B cell (primary cell): Measurements from ENCODE around the gene ZBTB16. TPM values are rescaled to one million over a fixed set of nuclear protein-coding genes. Genes with fewer than 3 reads are reported as not detected.

Source experiments
- ATAC-seq: fragments of 200-7000 bp; cut with Tn5 transposase; one replicate; pipeline ENCODE4 v1.10.0; 2021; ENCODE audit warnings: low read depth, mild to moderate bottlenecking, moderate number of reproducible peaks, moderate library complexity
- CTCF ChIA-PET: fragments of 350-600 bp; sonication (Branson Sonifier 250); formaldehyde crosslinking; loops from one replicate; lab custom pipeline; 2021; ENCODE audit warnings: antibody characterized with exemption, inconsistent platforms; lab: Charles Lee
- POLR2A ChIA-PET: fragments of 350-600 bp; sonication (Branson Sonifier 250); formaldehyde crosslinking; loops from one replicate; lab custom pipeline; 2021; ENCODE audit warnings: antibody characterized with exemption; lab: Charles Lee
- DNase-seq: peaks from one replicate; pipeline ENCODE4 v3.0.0; 2013
- H2AFZ ChIP-seq: 2 replicates; pipeline ENCODE4 v1.6.1; 2012; ENCODE audit warnings: mild to moderate bottlenecking, low read depth, low read length; ENCODE audit not compliant: insufficient read depth, poor library complexity, severe bottlenecking
- H3K27ac ChIP-seq, 2 donors: 1 replicate in 1 of 2; 2 replicates in 1 of 2; pipeline ENCODE4 v1.5.1; 2012 to 2013; ENCODE audit warnings: low read length in 2 of 2, mild to moderate bottlenecking in 2 of 2, moderate library complexity in 1 of 2
- H3K27me3 ChIP-seq, 4 experiments: fragments of 200-600 bp in 1 of 4; sonication (generic) in 1 of 4; replicated peaks in 1 of 4; 1 replicate in 2 of 4; 2 replicates in 2 of 4; pipeline versions ENCODE4 v1.6.1 to v1.7.0; 2013 to 2016; ENCODE audit warnings: low read length in 3 of 4, mild to moderate bottlenecking in 2 of 4, mixed read lengths in 1 of 4, moderate library complexity in 1 of 4; ENCODE audit not compliant: insufficient read depth in 4 of 4, control insufficient read depth in 3 of 4; ENCODE audit errors: control extremely low read depth in 1 of 4
- H3K36me3 ChIP-seq, 2 experiments: replicated peaks in 1 of 2; 1 replicate in 1 of 2; 2 replicates in 1 of 2; pipeline versions ENCODE4 v1.6.1 to v1.7.1; 2013; ENCODE audit warnings: low read length in 1 of 2; ENCODE audit not compliant: insufficient read depth in 2 of 2, control insufficient read depth in 1 of 2; ENCODE audit errors: control extremely low read depth in 1 of 2, extremely low read depth in 1 of 2
- H3K4me1 ChIP-seq, 2 donors: fragments of 200-600 bp in 1 of 2; sonication (generic) in 1 of 2; 1 replicate in 1 of 2; 2 replicates in 1 of 2; pipeline versions ENCODE4 v1.5.1 to v1.6.1; 2013 to 2017; ENCODE audit warnings: low read length in 2 of 2; ENCODE audit not compliant: control insufficient read depth in 2 of 2, insufficient read depth in 2 of 2
- H3K4me2 ChIP-seq: replicated peaks from 2 replicates; pipeline ENCODE3; 2012; ENCODE audit warnings: mild to moderate bottlenecking, low read depth, low read length; ENCODE audit not compliant: poor library complexity, severe bottlenecking
- H3K4me3 ChIP-seq, 5 experiments: fragments of 200-600 bp in 1 of 5; sonication (generic) in 1 of 5; 1 replicate in 3 of 5; 2 replicates in 2 of 5; pipeline versions ENCODE4 v1.5.1 to v1.7.0; 2011 to 2016; ENCODE audit warnings: low read length in 4 of 5, mild to moderate bottlenecking in 4 of 5, low read depth in 2 of 5, control low read depth in 1 of 5, moderate library complexity in 1 of 5; ENCODE audit not compliant: insufficient read depth in 1 of 5; ENCODE audit errors: control extremely low read depth in 1 of 5, extremely low read depth in 1 of 5
- H3K79me2 ChIP-seq: fragments of 200-600 bp; sonication (generic); one replicate; pipeline ENCODE4 v1.6.0; 2016; ENCODE audit warnings: low read length; ENCODE audit not compliant: control insufficient read depth, insufficient read depth
- H3K9ac ChIP-seq: fragments of 200-600 bp; sonication (generic); 2 replicates; pipeline ENCODE4 v1.6.1; 2017; ENCODE audit warnings: mild to moderate bottlenecking, low read length, moderate library complexity
- H3K9me3 ChIP-seq, 3 donors: one replicate each; pipeline versions ENCODE4 v1.6.1 to v1.7.1; 2013; ENCODE audit warnings: low read length in 2 of 3; ENCODE audit not compliant: control insufficient read depth in 2 of 3, insufficient read depth in 1 of 3; ENCODE audit errors: control extremely low read depth in 1 of 3
- H4K20me1 ChIP-seq: 2 replicates; pipeline ENCODE4 v1.6.0; 2012; ENCODE audit warnings: mild to moderate bottlenecking, low read length; ENCODE audit not compliant: insufficient read depth, control insufficient read depth, poor library complexity, severe bottlenecking
- H3K27ac Mint-ChIP-seq: one replicate; pipeline ENCODE4 v1.8.0; 2021; ENCODE audit warnings: mixed read lengths
- H3K27me3 Mint-ChIP-seq: one replicate; pipeline ENCODE4 v1.8.0; 2021; ENCODE audit warnings: mixed read lengths
- H3K4me1 Mint-ChIP-seq: one replicate; pipeline ENCODE4 v1.8.0; 2021; ENCODE audit warnings: mixed read lengths
- H3K4me3 Mint-ChIP-seq: one replicate; pipeline ENCODE4 v1.8.0; 2021; ENCODE audit warnings: mixed read lengths
- H3K9me3 Mint-ChIP-seq: one replicate; pipeline ENCODE4 v1.8.0; 2022; ENCODE audit warnings: mixed read lengths; ENCODE audit not compliant: insufficient read depth
- CTCF ChIP-seq: fragments of 200-600 bp; IDR thresholded peaks from one replicate; pipeline ENCODE4 v1.8.0; 2022; ENCODE audit warnings: antibody characterized with exemption, mild to moderate bottlenecking
- EZH2 ChIP-seq: IDR thresholded peaks from 2 replicates; pipeline ENCODE4 v1.6.1; 2012; ENCODE audit warnings: borderline replicate concordance, low read depth, mild to moderate bottlenecking, moderate library complexity, low read length; ENCODE audit not compliant: insufficient read depth, poor library complexity, severe bottlenecking
- WGBS: methylation state at CpG from one replicate; pipeline ENCODE4 v1.1.5; 2013; ENCODE audit warnings: missing lambda C conversion rate; ENCODE audit not compliant: insufficient coverage; 5-methylcytosine and 5-hydroxymethylcytosine counted together
- intact Hi-C: fragments of 100-400 bp; cut with micrococcal nuclease; formaldehyde crosslinking; loops from one replicate; pipeline ENCODE4 v1.10.0; 2022
- polyA plus RNA-seq: library from polyadenylated mRNA; depleted of rRNA; stranded (reverse); fragments of >200 nt; gene quantifications from 2 replicates; pipeline ENCODE4 v1.2.3, GENCODE V29; 2012
- total RNA-seq, 2 donors: library from RNA; stranded (reverse); fragments of 120-200 nt in 1 of 2; gene quantifications; 1 replicate in 1 of 2; 2 replicates in 1 of 2; pipeline versions ENCODE4 v1.2.3 to v1.2.4, GENCODE V29; 2013 to 2022

ZBTB16 gene
- total and polyA plus RNA-seq, 2 donors (not counting 1 experiment from before 2014, with no cell fraction given) = 16.0 to 20.6 TPM

DNA sequence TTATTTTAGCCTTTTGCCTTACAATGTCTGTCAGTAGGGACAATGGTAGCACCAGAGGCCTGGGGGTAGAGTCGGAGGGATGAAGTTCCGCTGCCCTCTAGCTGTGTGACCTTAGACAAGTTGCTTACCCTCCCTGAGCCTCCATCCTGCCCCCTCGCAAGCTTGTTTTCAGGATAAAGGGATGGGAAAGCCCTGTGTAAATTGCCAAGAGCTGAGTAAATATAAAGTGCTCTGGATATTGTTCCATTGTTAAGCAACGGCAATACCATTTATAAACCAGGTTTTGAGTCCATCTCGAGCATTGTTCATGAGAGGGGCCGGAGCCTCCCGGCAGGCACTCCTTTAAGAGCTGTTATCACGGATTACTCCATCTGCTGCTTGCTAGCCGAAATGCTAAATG is 72.9 kb downstream of the ZBTB16 start:
- no peak overlapping the region for H2AFZ ChIP-seq
- no peak overlapping the region for H3K4me2 ChIP-seq
- no peaks in the 10 kb centered on the region for H3K9me3 ChIP-seq
- H3K4me3 ChIP-seq = no peak overlapping the region
- ChIA-PET POLR2A (no interaction called here), CTCF (no interaction called here)
- H3K4me1 ChIP-seq = peaks cover 11 to 12% of the 10 kb centered on the region in 2 donors
- TF ChIP-seq EZH2 = no peak
- TF ChIP-seq CTCF = no peak
- ATAC-seq = no peak
- H3K4me1 Mint-ChIP-seq = peaks cover 20% of the 10 kb centered on the region
- no peaks in the 10 kb centered on the region for H3K36me3 ChIP-seq
- peaks cover 4% of the 10 kb centered on the region for H3K27me3 Mint-ChIP-seq
- no peaks in the 10 kb centered on the region for H4K20me1 ChIP-seq
- H3K9ac ChIP-seq = no peak overlapping the region
- WGBS = 100% methylated on average over 3 of the region's 9 CpGs
- no peaks in the 10 kb centered on the region for H3K27me3 ChIP-seq
- intact Hi-C loops = no loop called here
- no peak overlapping the region for H3K27ac ChIP-seq
- no peak overlapping the region for H3K27ac Mint-ChIP-seq
- no peaks in the 10 kb centered on the region for H3K9me3 Mint-ChIP-seq
- H3K4me3 Mint-ChIP-seq = no peak overlapping the region
- DNase-seq = no peak
- no peaks in the 10 kb centered on the region for H3K79me2 ChIP-seq

DNA sequence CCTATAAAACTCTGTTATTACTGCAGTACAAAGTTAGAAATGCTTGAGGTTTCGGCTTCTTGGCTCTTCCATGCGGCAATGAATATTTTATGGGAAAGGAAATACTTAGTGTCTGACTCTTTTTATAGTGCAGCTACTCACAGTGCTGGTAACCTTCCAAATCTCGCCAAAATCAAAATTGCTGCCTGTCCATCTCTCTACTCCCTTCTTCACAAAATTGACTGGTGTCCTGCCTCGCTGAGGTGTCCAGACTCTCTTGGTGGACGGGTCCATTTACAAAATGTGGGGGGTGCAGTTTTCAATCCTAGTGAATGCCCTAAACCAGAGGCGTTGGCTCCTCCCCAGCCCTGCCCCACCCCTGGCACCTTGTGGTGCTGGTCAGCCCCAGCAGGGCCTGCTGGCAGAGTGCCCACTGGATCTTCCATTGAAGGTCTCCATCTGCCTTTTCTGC is 73.5 kb downstream of the ZBTB16 start:
- TF ChIP-seq EZH2 (no peak), CTCF (no peak)

More for the DNA sequence above, 73.5 kb downstream of the ZBTB16 start:
- Mint-ChIP-seq H3K4me1 (peaks cover 26% of the 10 kb centered on the region), H3K9me3 (no peaks in the 10 kb centered on the region), H3K27me3 (peaks cover 7% of the 10 kb centered on the region), H3K4me3 (no peak overlapping the region), H3K27ac (no peak overlapping the region)
- Histone ChIP-seq H3K27me3 (no peaks in the 10 kb centered on the region), H3K4me3 (no peak overlapping the region), H3K9ac (no peak overlapping the region), H3K27ac (no peak overlapping the region), H4K20me1 (no peaks in the 10 kb centered on the region), H3K4me2 (no peak overlapping the region), H3K36me3 (no peaks in the 10 kb centered on the region), H3K79me2 (no peaks in the 10 kb centered on the region), H2AFZ (no peak overlapping the region), H3K4me1 (peaks cover 17 to 18% of the 10 kb centered on the region in 2 donors), H3K9me3 (no peaks in the 10 kb centered on the region)
- POLR2A ChIA-PET = no interaction called here
- 92% methylated on average over 2 of the region's 6 CpGs for WGBS
- ATAC-seq (no peak), DNase-seq (no peak)
- CTCF ChIA-PET = no interaction called here
- intact Hi-C loops = no loop called here
